Measurements from ENCODE around the gene ZCCHC24. TPM values are rescaled to one million over a fixed set of nuclear protein-coding genes. Genes with fewer than 3 reads are reported as not detected.

ZCCHC24 gene
- total RNA-seq, 1 donor from 2014 or later: 180 TPM

DNA sequence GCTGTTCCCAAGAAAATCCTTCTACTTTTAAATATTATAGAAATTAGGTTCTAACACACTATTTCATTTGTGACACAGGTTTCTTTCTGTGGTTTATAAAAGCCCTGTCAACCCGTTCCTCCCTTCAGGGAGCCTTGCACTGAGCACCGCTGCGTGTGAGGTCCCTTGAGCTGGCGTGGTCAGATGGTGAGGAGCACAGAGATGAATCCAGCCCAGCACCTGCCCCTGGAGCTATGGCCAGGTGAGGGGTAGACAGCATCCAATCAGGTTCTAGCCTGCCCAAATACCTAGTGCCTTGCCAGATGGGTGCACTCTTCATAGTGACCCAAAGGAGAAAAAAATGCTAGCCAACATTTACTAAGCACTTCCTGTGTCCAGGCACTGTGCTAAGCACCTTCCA, 15.7 kb downstream of the ZCCHC24 start:
- H3K27ac ChIP-seq: peak overlapping the region in 1 of 2 donors; percentile 12
- intact Hi-C loops (cut with DNase I): no loop called here
- H3K36me3 ChIP-seq: peaks cover 6 to 21% of the 10 kb centered on the region in 2 donors
- no peaks in the 10 kb centered on the region for H3K27me3 ChIP-seq
- TF ChIP-seq, protein P1, sequence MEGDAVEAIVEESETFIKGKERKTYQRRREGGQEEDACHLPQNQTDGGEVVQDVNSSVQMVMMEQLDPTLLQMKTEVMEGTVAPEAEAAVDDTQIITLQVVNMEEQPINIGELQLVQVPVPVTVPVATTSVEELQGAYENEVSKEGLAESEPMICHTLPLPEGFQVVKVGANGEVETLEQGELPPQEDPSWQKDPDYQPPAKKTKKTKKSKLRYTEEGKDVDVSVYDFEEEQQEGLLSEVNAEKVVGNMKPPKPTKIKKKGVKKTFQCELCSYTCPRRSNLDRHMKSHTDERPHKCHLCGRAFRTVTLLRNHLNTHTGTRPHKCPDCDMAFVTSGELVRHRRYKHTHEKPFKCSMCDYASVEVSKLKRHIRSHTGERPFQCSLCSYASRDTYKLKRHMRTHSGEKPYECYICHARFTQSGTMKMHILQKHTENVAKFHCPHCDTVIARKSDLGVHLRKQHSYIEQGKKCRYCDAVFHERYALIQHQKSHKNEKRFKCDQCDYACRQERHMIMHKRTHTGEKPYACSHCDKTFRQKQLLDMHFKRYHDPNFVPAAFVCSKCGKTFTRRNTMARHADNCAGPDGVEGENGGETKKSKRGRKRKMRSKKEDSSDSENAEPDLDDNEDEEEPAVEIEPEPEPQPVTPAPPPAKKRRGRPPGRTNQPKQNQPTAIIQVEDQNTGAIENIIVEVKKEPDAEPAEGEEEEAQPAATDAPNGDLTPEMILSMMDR (IDR thresholded peaks at IDR 0.05): no peak
- H3K4me3 ChIP-seq: no peak overlapping the region
- peaks cover 0 to 27% of the 10 kb centered on the region in 2 donors for H3K4me1 ChIP-seq
- DNase-seq (ENCODE audit: low spot score in 2 of 2): no peak
- no peaks in the 10 kb centered on the region for H3K9me3 ChIP-seq

GRCh38 chr10:79427965-79428364, 17.5 kb downstream of the ZCCHC24 start:
- DNase-seq (ENCODE audit: low spot score in 2 of 2): no peak
- H3K4me1 ChIP-seq: peaks cover 0 to 22% of the 10 kb centered on the region in 2 donors
- H3K36me3 ChIP-seq: peaks cover 6 to 21% of the 10 kb centered on the region in 2 donors
- no peaks in the 10 kb centered on the region for H3K9me3 ChIP-seq
- H3K27ac ChIP-seq: no peak overlapping the region
- TF ChIP-seq, protein P1 (IDR thresholded peaks at IDR 0.05): no peak
- no peaks in the 10 kb centered on the region for H3K27me3 ChIP-seq
- no peak overlapping the region for H3K4me3 ChIP-seq
- intact Hi-C loops (cut with DNase I): no loop called here

DNA sequence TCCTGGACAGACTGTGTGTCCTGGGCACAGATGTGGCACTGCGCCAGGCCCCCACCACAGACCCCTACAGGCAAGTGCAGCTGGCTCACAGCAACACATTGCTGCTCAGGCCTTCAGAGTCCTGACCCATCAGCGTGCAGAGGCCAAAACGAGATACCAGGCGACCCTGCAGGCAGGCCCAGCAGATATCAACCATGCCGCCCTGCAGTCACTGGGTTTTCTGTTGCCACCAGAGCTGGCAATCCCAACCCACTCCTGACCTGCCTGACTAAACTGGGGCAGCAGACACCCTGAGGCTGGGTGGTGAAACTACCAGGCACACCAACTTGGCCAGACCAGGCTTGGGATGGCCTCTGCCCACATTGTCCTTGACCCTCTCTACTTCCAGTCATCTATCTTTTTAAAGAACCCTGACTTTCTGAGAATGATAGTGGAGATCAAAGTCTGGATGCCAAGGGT, 20.3 kb downstream of the ZCCHC24 start:
- TF ChIP-seq, protein P1 (IDR thresholded peaks at IDR 0.05): no peak
- H3K27me3 ChIP-seq: no peaks in the 10 kb centered on the region
- DNase-seq (ENCODE audit: low spot score in 2 of 2): no peak
- peak overlapping the region; percentile 57 to 69 for H3K27ac ChIP-seq
- peaks cover 15 to 35% of the 10 kb centered on the region in 2 donors for H3K4me1 ChIP-seq
- H3K36me3 ChIP-seq: peaks cover 4 to 13% of the 10 kb centered on the region in 2 donors
- H3K4me3 ChIP-seq: no peak overlapping the region
- intact Hi-C loops (cut with DNase I): no loop called here
- H3K9me3 ChIP-seq: no peaks in the 10 kb centered on the region

GRCh38 chr10:79424221-79425073, 21.0 kb downstream of the ZCCHC24 start:
- Histone ChIP-seq H3K27ac (peak overlapping the region; percentile 57 to 69), H3K27me3 (no peaks in the 10 kb centered on the region), H3K4me1 (peaks cover 15 to 41% of the 10 kb centered on the region in 2 donors), H3K9me3 (no peaks in the 10 kb centered on the region), H3K36me3 (peaks cover 0 to 7% of the 10 kb centered on the region in 2 donors), H3K4me3 (no peak overlapping the region)
- DNase-seq (ENCODE audit: low spot score in 2 of 2): no peak
- intact Hi-C loops (cut with DNase I): no loop called here
- TF ChIP-seq, protein P1 (IDR thresholded peaks at IDR 0.05): no peak

- Histone ChIP-seq H3K4me1 (peaks cover 15 to 46% of the 10 kb centered on the region in 2 donors), H3K9me3 (no peaks in the 10 kb centered on the region), H3K4me3 (peak overlapping the region in 1 of 2 donors; percentile 39), H3K36me3 (peaks cover 16 to 20% of the 10 kb centered on the region in 2 donors), H3K27ac (peak overlapping the region; percentile 83 to 88), H3K27me3 (no peaks in the 10 kb centered on the region)
- TF ChIP-seq, protein P1 (IDR thresholded peaks at IDR 0.05): no peak
- DNase-seq (ENCODE audit: low spot score in 2 of 2): peak in 1 of 2 donors; percentile 86
- intact Hi-C loops (cut with DNase I): loop anchor here (2.0 kb wide), 1 partner anchor 22 kb away; the partner anchor contains the start of gene ZCCHC24
These were observed 23.1 kb downstream of the ZCCHC24 start for GRCh38 chr10:79422178-79422892.

Measured in ascending aorta (tissue), 2 donors.